GM23338 (cell line): Measurements from ENCODE around the gene RABL6. TPM values are rescaled to one million over a fixed set of nuclear protein-coding genes. Genes with fewer than 3 reads are reported as not detected.

Source experiments
- ATAC-seq: fragments of 200-7000 bp; cut with Tn5 transposase; 3 replicates; pipeline ENCODE4 v1.9.1; 2020
- DNase-seq: peaks from one replicate; pipeline ENCODE4 v3.0.0-alpha.2; 2015; ENCODE audit warnings: low spot score
- H2AFZ ChIP-seq: fragments of 200-600 bp; sonication (generic); 2 replicates; pipeline ENCODE4 v1.8.0; 2016; ENCODE audit warnings: antibody characterized with exemption, mild to moderate bottlenecking, moderate library complexity
- H3F3A ChIP-seq: fragments of 200-600 bp; sonication (generic); replicated peaks from 2 replicates; pipeline ENCODE4 v1.8.0; 2017; ENCODE audit warnings: antibody characterized with exemption, mixed run types, low read depth
- H3K27ac ChIP-seq: fragments of 200-600 bp; sonication (generic); 2 replicates; pipeline ENCODE4 v1.6.1; 2016; ENCODE audit warnings: low read depth
- H3K27me3 ChIP-seq: fragments of 200-600 bp; sonication (generic); 2 replicates; pipeline ENCODE4 v1.8.0; 2016; ENCODE audit warnings: mild to moderate bottlenecking, mixed run types, moderate library complexity; ENCODE audit not compliant: insufficient read depth
- H3K36me3 ChIP-seq: fragments of 200-600 bp; sonication (generic); 2 replicates; pipeline ENCODE4 v1.8.0; 2016; ENCODE audit warnings: mild to moderate bottlenecking; ENCODE audit not compliant: insufficient read depth
- H3K4me1 ChIP-seq: fragments of 200-600 bp; sonication (generic); 2 replicates; pipeline ENCODE4 v1.8.0; 2016; ENCODE audit warnings: mild to moderate bottlenecking, moderate library complexity; ENCODE audit not compliant: insufficient read depth
- H3K4me2 ChIP-seq: fragments of 200-600 bp; sonication (generic); 2 replicates; pipeline ENCODE4 v1.7.1; 2017; ENCODE audit warnings: mixed run types
- H3K4me3 ChIP-seq: fragments of 200-600 bp; sonication (generic); 2 replicates; pipeline ENCODE4 v1.6.1; 2016; ENCODE audit warnings: mixed run types
- H3K79me2 ChIP-seq: fragments of 200-600 bp; sonication (generic); replicated peaks from 2 replicates; pipeline ENCODE4 v1.8.0; 2017; ENCODE audit warnings: mild to moderate bottlenecking; ENCODE audit not compliant: insufficient read depth
- H3K9me2 ChIP-seq: fragments of 200-600 bp; sonication (generic); 2 replicates; pipeline ENCODE4 v1.8.0; 2017; ENCODE audit not compliant: insufficient read depth
- H4K20me1 ChIP-seq: fragments of 200-600 bp; sonication (generic); replicated peaks from 2 replicates; pipeline ENCODE4 v1.8.0; 2017; ENCODE audit warnings: mild to moderate bottlenecking; ENCODE audit not compliant: insufficient read depth
- H3K27ac Mint-ChIP-seq: 2 replicates; pipeline ENCODE4 v1.8.0; 2020; ENCODE audit warnings: inconsistent platforms, mild to moderate bottlenecking, moderate library complexity, mixed read lengths
- H3K27me3 Mint-ChIP-seq: 3 replicates; pipeline ENCODE4 v1.8.0; 2022; ENCODE audit warnings: low read depth, mild to moderate bottlenecking, moderate library complexity, mixed read lengths, inconsistent platforms; ENCODE audit not compliant: insufficient read depth, poor library complexity
- H3K36me3 Mint-ChIP-seq: 3 replicates; pipeline ENCODE4 v1.8.0; 2021; ENCODE audit warnings: low read depth, mild to moderate bottlenecking, inconsistent platforms, moderate library complexity, mixed read lengths
- H3K4me1 Mint-ChIP-seq: 3 replicates; pipeline ENCODE4 v1.8.0; 2020; ENCODE audit warnings: mild to moderate bottlenecking, inconsistent platforms, mixed read lengths
- H3K4me3 Mint-ChIP-seq: 3 replicates; pipeline ENCODE4 v1.8.0; 2021; ENCODE audit warnings: moderate library complexity, mild to moderate bottlenecking, inconsistent platforms, mixed read lengths
- H3K9me3 Mint-ChIP-seq: 3 replicates; pipeline ENCODE4 v1.8.0; 2020; ENCODE audit warnings: moderate library complexity, mild to moderate bottlenecking, inconsistent platforms, mixed read lengths
- CREB1 ChIP-seq: fragments of 250-450 bp; sonication (Bioruptor Pico); IDR thresholded peaks from 2 replicates; pipeline ENCODE4 v1.5.0; 2020; ENCODE audit warnings: low read depth, mild to moderate bottlenecking, moderate library complexity
- EZH2 ChIP-seq: fragments of 200-600 bp; sonication (generic); IDR thresholded peaks from one replicate; pipeline ENCODE4 v1.8.0; 2017; ENCODE audit warnings: antibody characterized with exemption, mild to moderate bottlenecking, low read depth; ENCODE audit not compliant: unreplicated experiment
- JUNB ChIP-seq: IDR thresholded peaks from one replicate; pipeline ENCODE4 v1.6.1; 2016; ENCODE audit warnings: antibody characterized with exemption; ENCODE audit not compliant: unreplicated experiment
- POLR2AphosphoS5 ChIP-seq: IDR thresholded peaks from 2 replicates; pipeline ENCODE4 v1.6.1; 2016; ENCODE audit warnings: antibody characterized with exemption, low read depth
- REST ChIP-seq: IDR thresholded peaks from one replicate; pipeline ENCODE4 v1.6.1; 2018; ENCODE audit warnings: antibody characterized with exemption; ENCODE audit not compliant: unreplicated experiment
- ZNF114 ChIP-seq: fragments of 250-450 bp; sonication (Bioruptor Pico); IDR thresholded peaks from 2 replicates; pipeline ENCODE4 v1.5.0; 2020; ENCODE audit warnings: mild to moderate bottlenecking, moderate library complexity
- polyA plus RNA-seq: library from polyadenylated mRNA; unstranded; fragments of >200 nt; fragmentation: Nextera tagmentation; extraction: Ambion mirVana; gene quantifications from 2 replicates; pipeline ENCODE4 v1.2.1, GENCODE V29; 2016
- total RNA-seq: library from RNA; depleted of rRNA; stranded (reverse); fragments of >200 nt; shearing (Covaris generic); gene quantifications from 2 replicates; pipeline ENCODE4 v1.2.3, GENCODE V29; 2014
- TF ChIP-seq, protein P1 (sequence below): fragments of 250-450 bp; sonication (Bioruptor Pico); IDR thresholded peaks from 2 replicates; pipeline ENCODE4 v1.5.0; 2020; ENCODE audit warnings: mild to moderate bottlenecking, moderate library complexity
- TF ChIP-seq, protein P2 (sequence below), 2 experiments: fragments of 200-600 bp in 1 of 2; sonication (generic) in 1 of 2; conservative IDR thresholded peaks; 2 replicates each; pipeline versions ENCODE4 v1.5.1 to v1.6.1; 2016 to 2017; ENCODE audit warnings: antibody characterized with exemption in 2 of 2, low read depth in 2 of 2, mild to moderate bottlenecking in 2 of 2, moderate library complexity in 1 of 2

Gene RABL6
- total and polyA plus RNA-seq, 2 experiments from 2014 or later = 59.1 to 127 TPM

GRCh38 chr9:136880651-136881050 is 72.9 kb downstream of the RABL6 start:
- Histone ChIP-seq H3K4me2 (no peak overlapping the region), H3K79me2 (no peaks in the 10 kb centered on the region), H3F3A (no peaks in the 10 kb centered on the region; the same call in 1 of the 2 replicates), H3K27me3 (no peaks in the 10 kb centered on the region), H4K20me1 (no peaks in the 10 kb centered on the region), H3K27ac (no peak overlapping the region), H2AFZ (no peak overlapping the region), H3K4me1 (no peaks in the 10 kb centered on the region), H3K36me3 (no peaks in the 10 kb centered on the region), H3K9me2 (no peaks in the 10 kb centered on the region), H3K4me3 (no peak overlapping the region)
- ATAC-seq = peak; percentile 17
- no peaks in the 10 kb centered on the region for H3K4me1 Mint-ChIP-seq
- H3K36me3 Mint-ChIP-seq = no peaks in the 10 kb centered on the region; the same call in 2 of the 3 replicates
- no peak for DNase-seq
- peaks cover 14% of the 10 kb centered on the region for H3K27me3 Mint-ChIP-seq
- no peak overlapping the region for H3K27ac Mint-ChIP-seq
- H3K4me3 Mint-ChIP-seq = no peak overlapping the region
- H3K9me3 Mint-ChIP-seq = peaks cover 14% of the 10 kb centered on the region
- TF ChIP-seq JUNB = no peak
- TF ChIP-seq EZH2 = no peak
- TF ChIP-seq, protein P1, sequence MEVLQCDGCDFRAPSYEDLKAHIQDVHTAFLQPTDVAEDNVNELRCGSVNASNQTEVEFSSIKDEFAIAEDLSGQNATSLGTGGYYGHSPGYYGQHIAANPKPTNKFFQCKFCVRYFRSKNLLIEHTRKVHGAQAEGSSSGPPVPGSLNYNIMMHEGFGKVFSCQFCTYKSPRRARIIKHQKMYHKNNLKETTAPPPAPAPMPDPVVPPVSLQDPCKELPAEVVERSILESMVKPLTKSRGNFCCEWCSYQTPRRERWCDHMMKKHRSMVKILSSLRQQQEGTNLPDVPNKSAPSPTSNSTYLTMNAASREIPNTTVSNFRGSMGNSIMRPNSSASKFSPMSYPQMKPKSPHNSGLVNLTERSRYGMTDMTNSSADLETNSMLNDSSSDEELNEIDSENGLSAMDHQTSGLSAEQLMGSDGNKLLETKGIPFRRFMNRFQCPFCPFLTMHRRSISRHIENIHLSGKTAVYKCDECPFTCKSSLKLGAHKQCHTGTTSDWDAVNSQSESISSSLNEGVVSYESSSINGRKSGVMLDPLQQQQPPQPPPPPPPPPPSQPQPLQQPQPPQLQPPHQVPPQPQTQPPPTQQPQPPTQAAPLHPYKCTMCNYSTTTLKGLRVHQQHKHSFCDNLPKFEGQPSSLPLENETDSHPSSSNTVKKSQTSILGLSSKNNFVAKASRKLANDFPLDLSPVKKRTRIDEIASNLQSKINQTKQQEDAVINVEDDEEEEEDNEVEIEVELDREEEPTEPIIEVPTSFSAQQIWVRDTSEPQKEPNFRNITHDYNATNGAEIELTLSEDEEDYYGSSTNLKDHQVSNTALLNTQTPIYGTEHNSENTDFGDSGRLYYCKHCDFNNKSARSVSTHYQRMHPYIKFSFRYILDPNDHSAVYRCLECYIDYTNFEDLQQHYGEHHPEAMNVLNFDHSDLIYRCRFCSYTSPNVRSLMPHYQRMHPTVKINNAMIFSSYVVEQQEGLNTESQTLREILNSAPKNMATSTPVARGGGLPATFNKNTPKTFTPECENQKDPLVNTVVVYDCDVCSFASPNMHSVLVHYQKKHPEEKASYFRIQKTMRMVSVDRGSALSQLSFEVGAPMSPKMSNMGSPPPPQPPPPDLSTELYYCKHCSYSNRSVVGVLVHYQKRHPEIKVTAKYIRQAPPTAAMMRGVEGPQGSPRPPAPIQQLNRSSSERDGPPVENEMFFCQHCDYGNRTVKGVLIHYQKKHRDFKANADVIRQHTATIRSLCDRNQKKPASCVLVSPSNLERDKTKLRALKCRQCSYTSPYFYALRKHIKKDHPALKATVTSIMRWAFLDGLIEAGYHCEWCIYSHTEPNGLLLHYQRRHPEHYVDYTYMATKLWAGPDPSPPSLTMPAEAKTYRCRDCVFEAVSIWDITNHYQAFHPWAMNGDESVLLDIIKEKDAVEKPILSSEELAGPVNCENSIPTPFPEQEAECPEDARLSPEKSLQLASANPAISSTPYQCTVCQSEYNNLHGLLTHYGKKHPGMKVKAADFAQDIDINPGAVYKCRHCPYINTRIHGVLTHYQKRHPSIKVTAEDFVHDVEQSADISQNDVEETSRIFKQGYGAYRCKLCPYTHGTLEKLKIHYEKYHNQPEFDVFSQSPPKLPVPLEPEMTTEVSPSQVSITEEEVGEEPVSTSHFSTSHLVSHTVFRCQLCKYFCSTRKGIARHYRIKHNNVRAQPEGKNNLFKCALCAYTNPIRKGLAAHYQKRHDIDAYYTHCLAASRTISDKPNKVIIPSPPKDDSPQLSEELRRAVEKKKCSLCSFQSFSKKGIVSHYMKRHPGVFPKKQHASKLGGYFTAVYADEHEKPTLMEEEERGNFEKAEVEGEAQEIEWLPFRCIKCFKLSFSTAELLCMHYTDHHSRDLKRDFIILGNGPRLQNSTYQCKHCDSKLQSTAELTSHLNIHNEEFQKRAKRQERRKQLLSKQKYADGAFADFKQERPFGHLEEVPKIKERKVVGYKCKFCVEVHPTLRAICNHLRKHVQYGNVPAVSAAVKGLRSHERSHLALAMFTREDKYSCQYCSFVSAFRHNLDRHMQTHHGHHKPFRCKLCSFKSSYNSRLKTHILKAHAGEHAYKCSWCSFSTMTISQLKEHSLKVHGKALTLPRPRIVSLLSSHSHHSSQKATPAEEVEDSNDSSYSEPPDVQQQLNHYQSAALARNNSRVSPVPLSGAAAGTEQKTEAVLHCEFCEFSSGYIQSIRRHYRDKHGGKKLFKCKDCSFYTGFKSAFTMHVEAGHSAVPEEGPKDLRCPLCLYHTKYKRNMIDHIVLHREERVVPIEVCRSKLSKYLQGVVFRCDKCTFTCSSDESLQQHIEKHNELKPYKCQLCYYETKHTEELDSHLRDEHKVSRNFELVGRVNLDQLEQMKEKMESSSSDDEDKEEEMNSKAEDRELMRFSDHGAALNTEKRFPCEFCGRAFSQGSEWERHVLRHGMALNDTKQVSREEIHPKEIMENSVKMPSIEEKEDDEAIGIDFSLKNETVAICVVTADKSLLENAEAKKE (CRISPR knock-in tag) = no peak
- TF ChIP-seq POLR2AphosphoS5 = no peak
- TF ChIP-seq, protein P2, sequence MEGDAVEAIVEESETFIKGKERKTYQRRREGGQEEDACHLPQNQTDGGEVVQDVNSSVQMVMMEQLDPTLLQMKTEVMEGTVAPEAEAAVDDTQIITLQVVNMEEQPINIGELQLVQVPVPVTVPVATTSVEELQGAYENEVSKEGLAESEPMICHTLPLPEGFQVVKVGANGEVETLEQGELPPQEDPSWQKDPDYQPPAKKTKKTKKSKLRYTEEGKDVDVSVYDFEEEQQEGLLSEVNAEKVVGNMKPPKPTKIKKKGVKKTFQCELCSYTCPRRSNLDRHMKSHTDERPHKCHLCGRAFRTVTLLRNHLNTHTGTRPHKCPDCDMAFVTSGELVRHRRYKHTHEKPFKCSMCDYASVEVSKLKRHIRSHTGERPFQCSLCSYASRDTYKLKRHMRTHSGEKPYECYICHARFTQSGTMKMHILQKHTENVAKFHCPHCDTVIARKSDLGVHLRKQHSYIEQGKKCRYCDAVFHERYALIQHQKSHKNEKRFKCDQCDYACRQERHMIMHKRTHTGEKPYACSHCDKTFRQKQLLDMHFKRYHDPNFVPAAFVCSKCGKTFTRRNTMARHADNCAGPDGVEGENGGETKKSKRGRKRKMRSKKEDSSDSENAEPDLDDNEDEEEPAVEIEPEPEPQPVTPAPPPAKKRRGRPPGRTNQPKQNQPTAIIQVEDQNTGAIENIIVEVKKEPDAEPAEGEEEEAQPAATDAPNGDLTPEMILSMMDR (conservative IDR thresholded peaks at IDR 0.05; ENCODE audit: low read depth in 2 of 2) = 0 out of 4 replicates have a peak, but pooled peaks of 1 of the 2 experiments have one; percentile 3
- no peak for TF ChIP-seq CREB1 (CRISPR knock-in tag)
- TF ChIP-seq REST = no peak
- no peak for TF ChIP-seq ZNF114 (CRISPR knock-in tag)
